Endothelial cell of umbilical vein (primary cell): ENCODE results near the gene DAP. TPM values are rescaled to one million over a fixed set of nuclear protein-coding genes. Genes with fewer than 3 reads are reported as not detected.

Experiments
- BruUV-seq: library from RNA; stranded (reverse); fragments of 400-500 nt; replicated peaks from 2 replicates; lab custom pipeline; 2021; lab: Mats Ljungman, UMichigan
- CTCF ChIA-PET: fragments of 300-600, 350-600 bp; sonication (Branson Sonifier 250); formaldehyde crosslinking; loops from one replicate; lab custom pipeline; 2021; ENCODE audit warnings: antibody characterized with exemption, inconsistent platforms; lab: Charles Lee
- POLR2A ChIA-PET: fragments of 300-600, 350-600 bp; sonication (Branson Sonifier 250); formaldehyde crosslinking; loops from one replicate; lab custom pipeline; 2021; ENCODE audit warnings: antibody characterized with exemption, inconsistent platforms; lab: Charles Lee
- DNase-seq: peaks from one replicate; pipeline ENCODE4 v3.0.0-alpha.2; 2011; ENCODE audit warnings: low read depth, low spot score
- FAIRE-seq: peaks from 2 replicates; lab custom pipeline; 2011; peaks lifted over from hg19 to GRCh38; lab: Jason Lieb, UNC
- H2AFZ ChIP-seq: 2 replicates; pipeline ENCODE4 v1.6.0; 2012; ENCODE audit warnings: low read depth, low read length, control low read depth, inconsistent platforms
- H3K27ac ChIP-seq: 2 replicates; pipeline ENCODE4 v1.5.1; 2011; ENCODE audit warnings: low read depth, mild to moderate bottlenecking, control low read depth, low read length, moderate library complexity; ENCODE audit not compliant: insufficient read depth
- H3K27me3 ChIP-seq, 2 experiments: 2 replicates each; pipeline versions ENCODE4 v1.6.0 to v1.6.1; 2011; ENCODE audit warnings: low read length in 2 of 2, mixed read lengths in 1 of 2; ENCODE audit not compliant: control insufficient read depth in 2 of 2, insufficient read depth in 2 of 2
- H3K36me3 ChIP-seq, 2 experiments: 2 replicates in 1 of 2; 3 replicates in 1 of 2; pipeline ENCODE4 v1.5.1; 2011; ENCODE audit warnings: low read length in 2 of 2, mild to moderate bottlenecking in 1 of 2, moderate library complexity in 1 of 2; ENCODE audit not compliant: control insufficient read depth in 2 of 2, insufficient read depth in 2 of 2; ENCODE audit errors: extremely low read depth in 1 of 2
- H3K4me1 ChIP-seq: 3 replicates; pipeline ENCODE4 v1.5.1; 2011; ENCODE audit warnings: mild to moderate bottlenecking, low read length; ENCODE audit not compliant: control insufficient read depth, insufficient read depth; ENCODE audit errors: extremely low read depth
- H3K4me2 ChIP-seq: 2 replicates; pipeline ENCODE4 v1.6.1; 2011; ENCODE audit warnings: low read length, control low read depth, mixed read lengths; ENCODE audit not compliant: insufficient read depth
- H3K4me3 ChIP-seq, 3 experiments: fragments of 200-600 bp in 1 of 3; sonication (generic), shearing (Covaris generic) in 1 of 3; replicated peaks in 1 of 3; 2 replicates each; pipeline ENCODE4 v1.5.1; 2011 to 2016; ENCODE audit warnings: control low read depth in 3 of 3, low read length in 3 of 3, mild to moderate bottlenecking in 2 of 3, inconsistent platforms in 1 of 3, low read depth in 1 of 3, moderate library complexity in 1 of 3; ENCODE audit not compliant: insufficient read depth in 1 of 3
- H3K79me2 ChIP-seq: 2 replicates; pipeline ENCODE4 v1.6.0; 2012; ENCODE audit warnings: low read length, inconsistent platforms; ENCODE audit not compliant: control insufficient read depth, insufficient read depth
- H3K9ac ChIP-seq: replicated peaks from 2 replicates; pipeline ENCODE3; 2011; ENCODE audit warnings: low read length, control low read depth; ENCODE audit not compliant: insufficient read depth; ENCODE audit errors: extremely low read depth
- H3K9me1 ChIP-seq: replicated peaks from 3 replicates; pipeline ENCODE4 v1.6.0; 2011; ENCODE audit warnings: mild to moderate bottlenecking, low read length; ENCODE audit not compliant: control insufficient read depth, insufficient read depth; ENCODE audit errors: extremely low read depth
- H3K9me3 ChIP-seq: replicated peaks from 2 replicates; pipeline ENCODE4 v1.5.1; 2012; ENCODE audit warnings: low read length, inconsistent platforms; ENCODE audit not compliant: control insufficient read depth, insufficient read depth
- H4K20me1 ChIP-seq: replicated peaks from 2 replicates; pipeline ENCODE3; 2011; ENCODE audit warnings: mild to moderate bottlenecking, low read length; ENCODE audit not compliant: control insufficient read depth, insufficient read depth; ENCODE audit errors: extremely low read depth
- EZH2 ChIP-seq: IDR thresholded peaks from 2 replicates; pipeline ENCODE4 v1.6.1; 2012; ENCODE audit warnings: borderline replicate concordance, low read depth, mild to moderate bottlenecking, moderate library complexity, low read length, inconsistent platforms; ENCODE audit not compliant: severe bottlenecking
- FOS ChIP-seq: IDR thresholded peaks from 2 replicates; pipeline ENCODE4 v1.6.1; 2011; ENCODE audit warnings: mild to moderate bottlenecking, low read length, moderate library complexity, borderline replicate concordance; ENCODE audit not compliant: insufficient read depth
- GATA2 ChIP-seq: IDR thresholded peaks from 2 replicates; pipeline ENCODE4 v1.7.0; 2011; ENCODE audit warnings: low read depth, mild to moderate bottlenecking, moderate library complexity, mixed read lengths, low read length; ENCODE audit not compliant: insufficient read length, insufficient read depth
- JUN ChIP-seq: IDR thresholded peaks from 2 replicates; pipeline ENCODE4 v1.6.1; 2011; ENCODE audit warnings: borderline replicate concordance, low read depth; ENCODE audit not compliant: insufficient read length, insufficient read depth
- POLR2A ChIP-seq: IDR thresholded peaks from 2 replicates; pipeline ENCODE4 v1.6.1; 2012; ENCODE audit warnings: low read depth, mild to moderate bottlenecking, control low read depth, low read length
- POLR2AphosphoS5 ChIP-seq: IDR thresholded peaks from 2 replicates; pipeline ENCODE4 v1.6.1; 2012; ENCODE audit warnings: low read depth, mild to moderate bottlenecking, control low read depth, low read length, moderate library complexity; ENCODE audit not compliant: insufficient read depth
- dilution Hi-C: fragments of 300-500 bp; cut with MboI; formaldehyde crosslinking; loops from one replicate; pipeline ENCODE4 v1.15.0; 2019; ENCODE audit warnings: low sequenced_read_pairs; ENCODE audit not compliant: extremely low pct_ligation_motif_present
- intact Hi-C: fragments of 100-400 bp; cut with micrococcal nuclease; formaldehyde crosslinking; loops from one replicate; pipeline ENCODE4 v1.10.0; 2022
- polyA plus RNA-seq, 4 experiments: library from polyadenylated mRNA; depleted of rRNA in 3 of 4; stranded (reverse) in 3 of 4; unstranded in 1 of 4; fragments of >200 nt; gene quantifications; 2 replicates each; pipeline versions ENCODE4 v1.2.1 to v1.2.3, GENCODE V29; 2011 to 2012; ENCODE audit warnings: missing spikeins in 1 of 4
- total RNA-seq: library from RNA; stranded (reverse); gene quantifications from 2 replicates; pipeline ENCODE4 v1.2.3, GENCODE V29; 2021
- TF ChIP-seq, protein P1 (sequence below): IDR thresholded peaks from 2 replicates; pipeline ENCODE4 v1.6.1; 2011; ENCODE audit not compliant: insufficient read depth, insufficient read length

The DAP gene
- total and polyA plus RNA-seq, 2 donors (not counting 3 experiments of a cell fraction or from before 2014, with no cell fraction given), result 79.8 to 188 TPM

DNA sequence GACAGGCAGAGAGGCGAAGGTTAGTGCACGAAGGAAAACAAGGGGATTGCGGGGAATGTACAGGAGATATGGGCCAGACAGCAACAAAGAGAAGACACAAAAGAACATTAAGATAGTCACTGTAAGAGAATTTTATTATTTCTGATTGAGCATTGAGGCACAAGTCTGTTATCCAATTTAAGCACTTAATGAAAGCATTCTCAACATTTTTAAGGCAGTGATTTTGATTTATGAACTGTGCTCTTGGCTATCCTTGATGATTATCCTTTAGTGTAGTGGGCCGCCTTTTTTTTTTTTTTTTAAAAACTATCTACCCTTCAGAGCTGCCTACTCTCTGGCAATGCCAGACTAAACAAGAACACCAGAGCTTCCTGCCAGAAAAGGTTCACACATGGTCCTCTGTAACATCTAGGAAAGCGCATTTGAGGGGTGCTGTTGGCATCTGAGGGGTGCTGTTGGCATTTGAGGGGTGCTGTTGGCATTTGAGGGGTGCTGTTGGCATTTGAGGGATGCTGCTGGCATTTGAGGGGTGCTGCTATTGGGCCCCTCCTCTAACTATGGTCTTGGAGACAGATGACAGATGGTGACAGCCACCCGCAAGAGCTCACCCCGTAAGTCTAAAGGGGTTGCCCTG is 3.0 kb downstream of the DAP start:
- POLR2A ChIA-PET, result no interaction called here
- DNase-seq, result no peak
- H3K9ac ChIP-seq, result no peak overlapping the region
- dilution Hi-C loops (no loop called here), intact Hi-C loops (no loop called here)
- no peak for FAIRE-seq
- H2AFZ ChIP-seq, result no peak overlapping the region
- BruUV-seq, result no TSS peak
- peaks cover 77% of the 10 kb centered on the region for H3K79me2 ChIP-seq
- no peaks in the 10 kb centered on the region for H3K9me1 ChIP-seq
- H3K4me3 ChIP-seq, result no peak overlapping the region
- H3K4me1 ChIP-seq, result peaks cover 24% of the 10 kb centered on the region
- H3K36me3 ChIP-seq, result peaks cover 3 to 5% of the 10 kb centered on the region in 2 experiments
- no peak overlapping the region for H3K27ac ChIP-seq
- no peaks in the 10 kb centered on the region for H3K9me3 ChIP-seq
- no peaks in the 10 kb centered on the region for H3K27me3 ChIP-seq
- TF ChIP-seq JUN, result no peak
- no peak for TF ChIP-seq POLR2A
- no peak for TF ChIP-seq EZH2
- TF ChIP-seq, protein P1, sequence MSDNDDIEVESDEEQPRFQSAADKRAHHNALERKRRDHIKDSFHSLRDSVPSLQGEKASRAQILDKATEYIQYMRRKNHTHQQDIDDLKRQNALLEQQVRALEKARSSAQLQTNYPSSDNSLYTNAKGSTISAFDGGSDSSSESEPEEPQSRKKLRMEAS, result no peak
- TF ChIP-seq GATA2, result no peak
- TF ChIP-seq FOS, result no peak
- TF ChIP-seq POLR2AphosphoS5, result no peak
- H4K20me1 ChIP-seq, result no peaks in the 10 kb centered on the region
- H3K4me2 ChIP-seq, result no peak overlapping the region
- CTCF ChIA-PET, result interaction anchor here (0.6 to 1.0 kb wide), 4 partner anchors 23 to 62 kb away, joined by 3 to 4 read pairs (median 3); no protein-coding TSS in a partner anchor
